ENCODE results near the gene HOXA10.

DNA sequence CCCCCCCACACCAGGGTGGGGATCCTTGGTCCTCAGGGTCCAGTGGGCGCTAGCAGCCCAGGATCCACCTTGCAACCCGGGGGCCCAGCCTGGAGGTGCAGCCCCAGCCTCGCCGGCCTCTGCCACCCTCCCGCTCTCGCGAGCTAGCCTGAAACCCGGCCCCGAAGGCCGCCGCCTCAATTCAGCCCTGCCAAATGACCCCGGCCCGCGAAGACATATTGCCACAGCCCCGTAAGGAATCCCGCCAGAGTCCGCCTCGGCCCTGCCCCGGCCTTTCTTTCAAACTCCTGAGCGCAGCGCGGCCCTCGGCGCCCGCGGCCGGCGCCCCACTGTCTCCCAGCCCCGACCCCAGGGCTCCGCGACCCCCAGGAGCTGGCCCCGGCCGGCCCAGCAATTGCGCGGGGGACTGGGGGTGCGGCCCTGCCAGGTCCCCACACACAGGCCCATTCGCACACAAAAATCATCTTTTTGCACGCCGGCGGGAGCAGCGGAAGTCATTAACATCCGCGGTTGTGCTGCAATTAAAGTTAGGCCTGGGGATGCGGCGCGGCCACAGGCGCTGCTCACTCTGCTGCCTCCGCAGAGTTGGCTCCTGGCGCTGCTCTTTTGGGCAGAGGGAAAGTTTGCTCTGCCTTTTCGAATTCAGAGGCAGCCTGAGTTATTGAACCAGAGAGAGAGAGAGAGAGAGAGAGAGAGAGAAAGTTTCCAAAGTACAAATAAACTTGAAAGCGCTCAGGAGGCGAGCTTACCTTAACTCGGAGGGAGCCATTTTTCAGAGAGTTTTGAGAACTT lies 34.6 kb downstream of the HOXA10 start:
- no peak for TF ChIP-seq POLR2AphosphoS5 (IDR thresholded peaks at IDR 0.05; ENCODE audit: borderline replicate concordance, low read depth, low read length)
- peak; percentile 84 for TF ChIP-seq EZH2 (IDR thresholded peaks at IDR 0.05)
- no peak for TF ChIP-seq FOXP2 (optimal IDR thresholded peaks at IDR 0.05; ENCODE audit: control extremely low read depth, extremely low read length, insufficient read depth)

Data from SK-N-MC (cell line).